WTC11 (cell line): ENCODE measurements around the gene ELP4. TPM values are rescaled to one million over a fixed set of nuclear protein-coding genes. Genes with fewer than 3 reads are reported as not detected.

Source experiments
- ATAC-seq: fragments of 200-7000 bp; cut with Tn5 transposase; 2 replicates; pipeline ENCODE4 v1.10.0; 2021; ENCODE audit warnings: mild to moderate bottlenecking, moderate library complexity
- CTCF ChIA-PET: fragments of 300-600 bp; sonication (Branson Sonifier 250); formaldehyde crosslinking; loops from one replicate; lab custom pipeline; 2021; ENCODE audit warnings: antibody characterized with exemption; lab: Charles Lee
- POLR2A ChIA-PET: fragments of 350-600 bp; sonication (Branson Sonifier 250); formaldehyde crosslinking; loops from one replicate; lab custom pipeline; 2021; ENCODE audit warnings: antibody characterized with exemption; lab: Charles Lee
- DNase-seq: peaks from one replicate; pipeline ENCODE4 v3.0.0; 2021; ENCODE audit warnings: low spot score
- H3K27ac Mint-ChIP-seq: 2 replicates; pipeline ENCODE4 v1.8.0; 2021; ENCODE audit warnings: mixed read lengths
- H3K27me3 Mint-ChIP-seq: 2 replicates; pipeline ENCODE4 v1.8.0; 2021; ENCODE audit warnings: low read depth, mild to moderate bottlenecking, moderate library complexity, mixed read lengths
- H3K36me3 Mint-ChIP-seq: 2 replicates; pipeline ENCODE4 v1.8.0; 2021; ENCODE audit warnings: mixed read lengths
- H3K4me1 Mint-ChIP-seq: 2 replicates; pipeline ENCODE4 v1.8.0; 2022; ENCODE audit warnings: mixed read lengths
- H3K4me3 Mint-ChIP-seq: 2 replicates; pipeline ENCODE4 v1.8.0; 2021; ENCODE audit warnings: mild to moderate bottlenecking, moderate library complexity, mixed read lengths
- H3K9me3 Mint-ChIP-seq: 2 replicates; pipeline ENCODE4 v1.8.0; 2021; ENCODE audit warnings: mixed read lengths
- CREM ChIP-seq: sonication (generic); formaldehyde crosslinking; IDR thresholded peaks from 2 replicates; pipeline ENCODE4 v1.8.1; 2022; ENCODE audit warnings: mild to moderate bottlenecking, missing genetic modification reagents, moderate library complexity
- E2F1 ChIP-seq: sonication (generic); formaldehyde crosslinking; IDR thresholded peaks from 2 replicates; pipeline ENCODE4 v1.8.0; 2022; ENCODE audit warnings: mild to moderate bottlenecking, missing genetic modification reagents
- PRRX2 ChIP-seq: fragments of 250-450 bp; sonication (Bioruptor Pico); IDR thresholded peaks from 2 replicates; pipeline ENCODE4 v1.8.0; 2021; ENCODE audit warnings: mild to moderate bottlenecking
- ZBTB43 ChIP-seq: sonication (generic); formaldehyde crosslinking; IDR thresholded peaks from 2 replicates; pipeline ENCODE4 v1.8.1; 2023; ENCODE audit warnings: mild to moderate bottlenecking, missing genetic modification reagents
- ZNF396 ChIP-seq: fragments of 250-450 bp; sonication (Bioruptor Pico); IDR thresholded peaks from 2 replicates; pipeline ENCODE4 v1.8.0; 2021; ENCODE audit warnings: mild to moderate bottlenecking, moderate library complexity, borderline replicate concordance
- ZNF416 ChIP-seq: fragments of 250-450 bp; sonication (Bioruptor Pico); IDR thresholded peaks from 2 replicates; pipeline ENCODE4 v1.9.0; 2021; ENCODE audit warnings: mild to moderate bottlenecking, inconsistent platforms
- total RNA-seq: library from RNA; stranded (reverse); gene quantifications from 3 replicates; pipeline ENCODE4 v1.2.3, GENCODE V29; 2021
- TF ChIP-seq, protein P1 (sequence below): sonication (generic); formaldehyde crosslinking; IDR thresholded peaks from 2 replicates; pipeline ENCODE4 v1.8.1; 2022; ENCODE audit warnings: low read depth, mild to moderate bottlenecking, moderate library complexity, missing genetic modification reagents, borderline replicate concordance
- TF ChIP-seq, protein P2 (sequence below): sonication (generic); formaldehyde crosslinking; IDR thresholded peaks from 2 replicates; pipeline ENCODE4 v1.8.0; 2022; ENCODE audit warnings: mild to moderate bottlenecking, missing genetic modification reagents
- TF ChIP-seq, protein P3 (sequence below): sonication (generic); formaldehyde crosslinking; IDR thresholded peaks from 2 replicates; pipeline ENCODE4 v1.8.1; 2023; ENCODE audit warnings: mild to moderate bottlenecking, moderate library complexity, missing genetic modification reagents
- TF ChIP-seq, protein P4 (sequence below): fragments of 250-450 bp; sonication (Bioruptor Pico); conservative IDR thresholded peaks from 2 replicates; pipeline ENCODE4 v1.9.0; 2021; ENCODE audit warnings: mild to moderate bottlenecking

Gene ELP4
- total RNA-seq, 1 experiment from 2014 or later, result 14.6 TPM

- TF ChIP-seq E2F1 (CRISPR knock-in tag) (no peak), PRRX2 (CRISPR knock-in tag) (no peak)
- TF ChIP-seq, protein P1, sequence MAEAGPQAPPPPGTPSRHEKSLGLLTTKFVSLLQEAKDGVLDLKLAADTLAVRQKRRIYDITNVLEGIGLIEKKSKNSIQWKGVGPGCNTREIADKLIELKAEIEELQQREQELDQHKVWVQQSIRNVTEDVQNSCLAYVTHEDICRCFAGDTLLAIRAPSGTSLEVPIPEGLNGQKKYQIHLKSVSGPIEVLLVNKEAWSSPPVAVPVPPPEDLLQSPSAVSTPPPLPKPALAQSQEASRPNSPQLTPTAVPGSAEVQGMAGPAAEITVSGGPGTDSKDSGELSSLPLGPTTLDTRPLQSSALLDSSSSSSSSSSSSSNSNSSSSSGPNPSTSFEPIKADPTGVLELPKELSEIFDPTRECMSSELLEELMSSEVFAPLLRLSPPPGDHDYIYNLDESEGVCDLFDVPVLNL, result no peak
Measured at GRCh38 chr11:31767685-31768084, 258.1 kb downstream of the ELP4 start (continued).

DNA sequence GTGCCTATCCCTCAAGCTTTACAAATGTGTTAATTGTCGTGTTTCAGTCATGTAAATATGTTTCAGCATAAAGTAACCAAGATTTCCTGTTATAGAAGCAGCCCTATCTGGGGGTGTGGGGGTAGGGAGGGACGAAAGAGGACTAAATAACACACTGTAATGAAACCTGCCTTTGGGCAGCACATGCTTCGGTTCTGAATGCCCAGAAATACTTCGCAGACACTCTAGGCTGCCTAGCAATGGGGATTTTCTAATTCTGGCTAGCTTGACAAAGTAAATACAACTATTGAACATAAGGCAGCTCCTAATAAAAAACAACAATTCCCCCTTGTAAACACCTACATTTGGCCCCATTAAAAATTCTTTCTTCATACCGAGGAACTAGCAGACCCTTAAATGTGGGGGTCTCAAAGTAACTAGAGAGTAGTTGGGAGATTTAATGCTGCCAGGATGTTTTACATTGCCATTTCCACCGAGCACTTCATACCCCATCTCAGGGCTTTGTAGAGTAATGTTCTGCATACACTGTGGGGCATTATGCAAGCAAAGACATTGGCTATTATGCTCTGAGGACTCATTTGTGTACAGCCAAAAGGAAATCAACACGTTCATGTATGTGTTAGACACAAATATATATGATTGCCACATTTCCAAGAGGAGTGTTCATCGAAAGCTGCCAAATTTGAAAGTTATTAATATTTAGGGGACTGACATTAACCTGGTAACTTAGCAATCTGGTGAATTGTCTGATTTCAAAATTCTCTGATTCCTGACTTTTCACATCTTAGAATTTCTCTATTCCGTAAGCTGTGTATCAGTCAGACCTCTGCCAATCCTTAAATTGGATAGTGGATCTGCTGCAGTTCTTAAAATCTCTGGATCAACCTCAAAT, 259.4 kb downstream of the ELP4 start:
- ChIA-PET POLR2A (interaction anchor here (0.6 kb wide), 1 partner anchor 28 kb away, joined by 3 read pairs; no protein-coding TSS in a partner anchor), CTCF (interaction anchor here (1.3 to 2.0 kb wide), 2 partner anchors 30 to 407 kb away, joined by 3 to 7 read pairs; no protein-coding TSS in a partner anchor)
- Mint-ChIP-seq H3K27me3 (no peaks in the 10 kb centered on the region), H3K27ac (no peak overlapping the region), H3K9me3 (no peaks in the 10 kb centered on the region), H3K36me3 (no peaks in the 10 kb centered on the region), H3K4me3 (no peak overlapping the region), H3K4me1 (peaks cover 26% of the 10 kb centered on the region)
- TF ChIP-seq, protein P2, sequence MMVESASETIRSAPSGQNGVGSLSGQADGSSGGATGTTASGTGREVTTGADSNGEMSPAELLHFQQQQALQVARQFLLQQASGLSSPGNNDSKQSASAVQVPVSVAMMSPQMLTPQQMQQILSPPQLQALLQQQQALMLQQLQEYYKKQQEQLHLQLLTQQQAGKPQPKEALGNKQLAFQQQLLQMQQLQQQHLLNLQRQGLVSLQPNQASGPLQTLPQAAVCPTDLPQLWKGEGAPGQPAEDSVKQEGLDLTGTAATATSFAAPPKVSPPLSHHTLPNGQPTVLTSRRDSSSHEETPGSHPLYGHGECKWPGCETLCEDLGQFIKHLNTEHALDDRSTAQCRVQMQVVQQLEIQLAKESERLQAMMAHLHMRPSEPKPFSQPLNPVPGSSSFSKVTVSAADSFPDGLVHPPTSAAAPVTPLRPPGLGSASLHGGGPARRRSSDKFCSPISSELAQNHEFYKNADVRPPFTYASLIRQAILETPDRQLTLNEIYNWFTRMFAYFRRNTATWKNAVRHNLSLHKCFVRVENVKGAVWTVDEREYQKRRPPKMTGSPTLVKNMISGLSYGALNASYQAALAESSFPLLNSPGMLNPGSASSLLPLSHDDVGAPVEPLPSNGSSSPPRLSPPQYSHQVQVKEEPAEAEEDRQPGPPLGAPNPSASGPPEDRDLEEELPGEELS (CRISPR knock-in tag), result no peak
- TF ChIP-seq ZNF396 (CRISPR knock-in tag) (no peak), ZNF416 (CRISPR knock-in tag) (no peak), CREM (CRISPR knock-in tag) (no peak), ZBTB43 (CRISPR knock-in tag) (no peak)
- TF ChIP-seq, protein P3, sequence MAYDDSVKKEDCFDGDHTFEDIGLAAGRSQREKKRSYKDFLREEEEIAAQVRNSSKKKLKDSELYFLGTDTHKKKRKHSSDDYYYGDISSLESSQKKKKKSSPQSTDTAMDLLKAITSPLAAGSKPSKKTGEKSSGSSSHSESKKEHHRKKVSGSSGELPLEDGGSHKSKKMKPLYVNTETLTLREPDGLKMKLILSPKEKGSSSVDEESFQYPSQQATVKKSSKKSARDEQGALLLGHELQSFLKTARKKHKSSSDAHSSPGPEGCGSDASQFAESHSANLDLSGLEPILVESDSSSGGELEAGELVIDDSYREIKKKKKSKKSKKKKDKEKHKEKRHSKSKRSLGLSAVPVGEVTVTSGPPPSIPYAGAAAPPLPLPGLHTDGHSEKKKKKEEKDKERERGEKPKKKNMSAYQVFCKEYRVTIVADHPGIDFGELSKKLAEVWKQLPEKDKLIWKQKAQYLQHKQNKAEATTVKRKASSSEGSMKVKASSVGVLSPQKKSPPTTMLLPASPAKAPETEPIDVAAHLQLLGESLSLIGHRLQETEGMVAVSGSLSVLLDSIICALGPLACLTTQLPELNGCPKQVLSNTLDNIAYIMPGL (CRISPR knock-in tag), result no peak
- TF ChIP-seq, protein P4, sequence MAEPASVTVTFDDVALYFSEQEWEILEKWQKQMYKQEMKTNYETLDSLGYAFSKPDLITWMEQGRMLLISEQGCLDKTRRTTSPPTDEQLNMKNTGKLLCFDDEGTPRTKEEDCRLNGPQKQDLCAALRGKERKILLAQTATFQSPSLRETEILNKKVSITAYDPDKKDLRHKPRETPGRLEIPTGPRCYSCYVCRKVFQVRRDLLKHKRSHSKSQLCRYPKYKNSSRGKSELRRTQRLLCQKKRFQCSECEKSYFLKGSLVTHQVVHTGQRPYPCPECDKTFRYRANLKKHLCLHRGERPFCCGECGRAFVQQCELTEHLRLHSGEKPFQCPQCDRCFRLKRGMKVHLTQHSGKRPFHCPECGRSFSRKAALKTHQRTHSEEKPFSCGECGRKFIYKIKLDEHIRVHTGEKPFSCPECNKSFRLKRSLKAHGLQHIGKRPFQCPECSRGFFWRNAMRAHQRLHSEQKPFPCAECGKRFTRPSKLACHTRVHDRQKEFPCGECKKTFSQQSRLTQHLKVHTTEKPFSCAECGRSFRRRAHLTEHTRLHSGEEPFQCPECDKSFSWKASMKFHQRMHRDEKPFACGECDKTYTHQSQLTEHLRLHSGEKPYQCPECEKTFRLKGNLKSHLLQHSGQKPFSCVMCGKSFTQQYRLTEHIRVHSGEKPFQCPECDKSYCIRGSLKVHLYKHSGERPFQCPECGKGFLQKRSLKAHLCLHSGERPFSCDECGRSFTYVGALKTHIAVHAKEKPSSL (CRISPR knock-in tag), result no peak
- peak; percentile 47; the same call in 1 of the 2 replicates for ATAC-seq
- DNase-seq, result no peak
